Astrocyte of the cerebellum (primary cell): ENCODE results near the gene SYNCRIP.
"Not testable (repeated sequence)": the region's sequence is repeated elsewhere in the genome, so short reads cannot be mapped to it uniquely, and the experiment has no call there.

Experiments
- DNase-seq: peaks from one replicate; pipeline ENCODE4 v3.0.0-alpha.2; 2011; ENCODE audit warnings: low read depth
- H3K4me3 ChIP-seq: 2 replicates; pipeline ENCODE4 v1.5.1; 2011; ENCODE audit warnings: mild to moderate bottlenecking, low read depth, low read length, moderate library complexity
- CTCF ChIP-seq: IDR thresholded peaks from 2 replicates; pipeline ENCODE4 v1.5.1; 2012; ENCODE audit warnings: low read length, low read depth, moderate library complexity, mild to moderate bottlenecking; ENCODE audit errors: missing control alignments
- in situ Hi-C: cut with HindIII; loops from 2 replicates; pipeline ENCODE4 v1.10.0; 2017; ENCODE audit warnings: low sequenced_read_pairs

SYNCRIP gene

GRCh38 chr6:85600713-85601313 lies 41.9 kb downstream of the SYNCRIP start:
- TF ChIP-seq CTCF: no peak
- no peak overlapping the region for H3K4me3 ChIP-seq
- in situ Hi-C loops: no loop called here
- DNase-seq: no peak

DNA sequence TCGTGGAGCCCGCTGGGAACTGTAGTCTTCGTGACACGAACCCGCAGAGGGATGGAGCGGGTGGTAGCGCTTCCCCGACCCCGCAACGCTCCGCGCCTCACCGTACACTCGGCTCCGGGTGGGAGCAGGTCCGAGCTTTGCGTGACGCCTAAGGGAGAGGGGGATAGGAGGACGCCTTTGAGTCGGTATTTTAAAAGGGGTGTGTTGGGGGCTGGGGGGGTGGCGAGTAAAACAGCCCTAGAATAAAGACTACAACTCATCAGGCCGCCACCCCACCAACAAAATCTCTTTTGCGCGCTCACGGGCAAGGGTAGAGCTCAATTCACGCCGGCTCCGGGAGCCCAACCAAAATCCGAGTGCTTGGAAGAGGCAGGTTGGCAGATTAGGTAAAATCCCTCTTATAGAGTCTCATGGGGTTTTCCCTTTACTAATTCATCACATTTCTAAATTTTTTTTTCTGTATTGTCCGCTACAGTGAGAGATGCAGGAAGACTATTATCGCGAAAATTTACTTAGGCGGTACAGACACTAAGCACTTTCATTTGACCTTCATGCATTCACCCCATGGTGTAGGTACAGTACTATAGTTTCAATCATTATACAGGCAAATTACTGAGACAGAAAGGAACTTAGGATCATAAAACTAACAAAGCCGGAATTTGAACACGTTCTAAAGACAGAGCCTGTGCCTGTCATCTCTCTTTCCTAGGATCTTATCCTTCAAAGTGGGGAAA lies 48.3 kb downstream of the SYNCRIP start:
- no peak for DNase-seq
- in situ Hi-C loops: loop anchor here (5.0 kb wide), 1 partner anchor 83 kb away; no protein-coding TSS in a partner anchor
- peak overlapping the region; percentile 69 for H3K4me3 ChIP-seq
- no peak for TF ChIP-seq CTCF

GRCh38 chr6:85593438-85594196 lies 49.1 kb downstream of the SYNCRIP start, which contains the start of gene SNX14:
SNX14 (minus strand) TSS chr6:85593858; CDS start chr6:85593718, 140 bp downstream.
- H3K4me3 ChIP-seq: peak within 1 kb of the TSS; percentile 69
- DNase-seq: peak; percentile 74
- no peak for TF ChIP-seq CTCF
- in situ Hi-C loops: loop anchor here (5.0 kb wide), 1 partner anchor 84 kb away; no protein-coding TSS in a partner anchor

GRCh38 chr6:85592033-85592432 lies 50.7 kb downstream of the SYNCRIP start:
- H3K4me3 ChIP-seq: peak overlapping the region; percentile 69
- TF ChIP-seq CTCF: no peak
- DNase-seq: no peak
- in situ Hi-C loops: loop anchor here (5.0 kb wide), 1 partner anchor 85 kb away; no protein-coding TSS in a partner anchor

- in situ Hi-C loops: loop anchor here (5.0 kb wide), 1 partner anchor 86 kb away; no protein-coding TSS in a partner anchor
- H3K4me3 ChIP-seq: no peak overlapping the region
- TF ChIP-seq CTCF: no peak
Observed at GRCh38 chr6:85591207-85591606, 51.5 kb downstream of the SYNCRIP start.

DNA sequence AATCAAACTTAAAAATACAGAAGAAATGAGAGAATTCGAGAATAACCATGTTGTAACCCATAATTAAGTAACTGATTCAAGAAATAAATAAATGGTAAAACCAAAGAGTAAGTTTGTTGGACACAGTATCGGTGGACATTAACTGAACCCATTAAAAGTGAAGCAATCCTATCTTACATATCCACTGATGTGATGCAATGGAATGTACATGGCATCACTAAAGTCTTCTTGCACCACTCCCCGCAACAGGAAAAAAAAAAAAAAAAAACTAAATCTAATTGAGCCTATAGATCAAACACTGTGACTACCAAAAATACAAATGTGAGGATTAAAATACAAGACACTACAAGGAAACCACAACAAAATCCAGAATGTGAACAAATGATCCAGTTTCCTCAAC lies 56.9 kb downstream of the SYNCRIP start:
- no peak overlapping the region for H3K4me3 ChIP-seq
- no peak for DNase-seq
- TF ChIP-seq CTCF: no peak
- in situ Hi-C loops: no loop called here

More at GRCh38 chr6:85591207-85591606, 51.5 kb downstream of the SYNCRIP start:
- no peak for DNase-seq

GRCh38 chr6:85582832-85583231 lies 59.9 kb downstream of the SYNCRIP start:
- DNase-seq, in situ Hi-C loops, H3K4me3 ChIP-seq: not testable (repeated sequence)
